Islet precursor cell (in vitro differentiated cells): ENCODE measurements around the gene SSNA1.

Experiments
- DNase-seq: peaks from one replicate; pipeline ENCODE4 v3.0.0-alpha.2; 2018

Gene SSNA1

DNA sequence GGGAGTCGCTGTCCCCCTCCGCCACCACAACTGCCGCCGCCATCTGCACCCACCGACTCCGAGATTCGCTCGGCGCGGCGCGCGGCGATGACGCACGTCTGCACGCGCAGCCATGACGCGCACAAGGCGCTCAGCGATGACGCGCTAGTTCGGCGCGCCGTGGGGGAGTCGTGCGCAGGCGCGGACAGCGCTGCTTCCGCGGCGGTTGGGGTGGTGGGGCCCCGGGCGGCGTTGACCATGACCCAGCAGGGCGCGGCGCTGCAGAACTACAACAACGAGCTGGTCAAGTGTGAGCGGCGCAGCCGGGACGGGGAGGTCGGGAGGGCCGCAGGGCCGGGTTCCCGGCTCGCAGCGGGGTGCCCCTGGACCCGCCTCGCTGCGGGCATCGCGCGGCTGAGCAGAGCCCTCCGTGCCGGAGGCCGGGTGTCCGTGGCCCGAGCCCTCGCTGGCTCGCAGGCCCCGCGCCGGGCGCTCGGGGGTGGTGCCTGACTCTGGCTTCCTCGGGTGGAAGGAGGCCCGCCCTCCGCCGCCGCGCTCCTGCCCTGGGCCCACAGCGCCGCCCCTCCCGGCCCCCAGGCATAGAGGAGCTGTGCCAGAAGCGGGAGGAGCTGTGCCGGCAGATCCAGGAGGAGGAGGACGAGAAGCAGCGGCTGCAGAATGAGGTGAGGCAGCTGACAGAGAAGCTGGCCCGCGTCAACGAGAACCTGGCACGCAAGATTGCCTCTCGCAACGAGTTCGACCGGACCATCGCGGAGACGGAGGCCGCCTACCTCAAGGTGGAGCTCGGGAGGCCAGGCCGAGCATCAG, at the start of gene SSNA1, which contains the start of gene ANAPC2:
TSS of gene SSNA1 (plus strand) at position 187 of the 807 bp plus-strand sequence. CDS start at position 238, 51 bp downstream.
TSS of gene ANAPC2 (minus strand) at position 71 of the 807 bp plus-strand sequence. CDS start at position 43, 28 bp downstream.
- DNase-seq, result peak; percentile 95

- DNase-seq, result no peak
Observed at GRCh38 chr9:137138722-137139467, 49.6 kb upstream of the SSNA1 start, which contains the start of gene GRIN1. GRIN1 (plus strand) TSS chr9:137139154; CDS start chr9:137139487, 333 bp downstream.

GRCh38 chr9:137139468-137140150, 48.9 kb upstream of the SSNA1 start:
- DNase-seq, result no peak

DNA sequence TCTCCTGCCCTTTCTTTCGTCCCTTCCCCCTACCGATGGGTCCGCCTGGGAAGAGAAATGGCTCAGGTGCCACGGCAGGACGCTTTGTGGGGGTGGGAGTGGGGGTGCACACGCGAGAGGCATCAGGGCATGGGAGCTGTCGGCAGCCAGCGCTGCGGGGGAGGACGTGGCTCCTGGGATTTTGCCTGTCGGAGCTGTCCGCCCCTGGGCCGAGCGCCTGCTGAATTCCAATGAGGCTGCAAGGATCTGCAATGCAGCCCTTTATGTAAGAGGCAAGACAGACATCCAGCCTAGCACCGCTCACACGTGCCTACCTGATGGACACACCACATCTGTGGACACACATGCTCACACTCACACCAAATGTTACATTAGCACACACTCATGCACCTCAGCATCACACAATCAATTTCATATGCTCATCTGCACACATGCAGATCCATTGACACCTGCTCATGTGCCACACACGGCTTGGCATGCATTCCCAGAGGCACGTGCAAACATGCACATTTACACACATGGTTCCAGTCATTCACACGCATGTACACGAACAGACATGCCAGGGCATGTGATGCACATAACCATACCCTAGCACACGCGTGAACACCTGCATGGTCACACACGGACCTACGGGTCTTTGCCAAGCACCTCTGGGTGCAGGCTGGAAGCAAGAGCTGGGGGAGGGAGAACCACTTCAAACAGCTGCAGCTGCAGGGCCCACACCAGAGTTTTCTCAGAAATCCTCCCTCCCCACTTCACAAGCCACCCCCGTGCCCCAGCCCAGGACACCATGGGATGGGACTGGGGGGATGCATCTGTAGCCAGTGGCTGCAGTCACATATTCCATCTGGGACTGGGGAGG, 48.1 kb upstream of the SSNA1 start:
- DNase-seq, result no peak

GRCh38 chr9:137141050-137141810, 47.2 kb upstream of the SSNA1 start:
- DNase-seq, result no peak

DNA sequence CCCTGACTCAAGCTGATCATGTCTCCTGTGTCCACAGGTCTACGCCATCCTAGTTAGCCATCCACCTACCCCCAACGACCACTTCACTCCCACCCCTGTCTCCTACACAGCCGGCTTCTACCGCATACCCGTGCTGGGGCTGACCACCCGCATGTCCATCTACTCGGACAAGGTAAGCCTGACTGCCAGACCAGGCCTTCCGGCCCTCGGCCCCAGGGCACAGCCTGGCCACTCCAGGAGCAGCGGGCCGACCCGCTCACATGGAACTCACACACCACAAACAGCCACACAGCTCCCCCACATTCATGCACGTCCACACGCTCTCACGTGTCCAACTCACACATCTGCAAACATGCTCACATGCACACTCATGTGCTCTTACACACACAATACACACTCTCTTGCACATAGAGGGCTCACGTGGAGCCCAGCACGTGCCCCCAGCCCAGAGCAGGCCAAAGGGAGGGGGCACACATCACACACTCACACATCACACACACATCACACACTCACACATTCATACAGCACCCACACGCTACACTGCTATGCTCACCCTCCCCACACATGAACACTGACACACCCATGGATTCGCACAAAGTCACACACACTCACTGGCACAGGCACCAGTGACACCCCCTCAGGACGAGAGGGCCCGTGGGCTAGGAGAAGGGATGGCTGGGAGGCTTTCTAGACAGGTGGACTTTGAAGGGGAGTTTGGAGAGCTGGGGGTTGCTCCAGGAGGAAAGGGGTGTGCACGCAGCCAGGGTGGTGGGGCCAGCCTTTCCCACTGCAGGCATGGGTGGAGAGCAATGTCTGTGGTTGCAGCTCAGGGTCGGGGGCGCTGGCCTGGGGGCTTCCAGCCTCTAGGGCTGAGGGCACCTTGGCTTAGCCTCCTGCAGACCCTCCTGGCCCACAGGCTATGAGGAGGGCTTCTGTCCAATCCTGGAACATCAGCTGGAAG, 46.2 kb upstream of the SSNA1 start:
- no peak for DNase-seq

DNA sequence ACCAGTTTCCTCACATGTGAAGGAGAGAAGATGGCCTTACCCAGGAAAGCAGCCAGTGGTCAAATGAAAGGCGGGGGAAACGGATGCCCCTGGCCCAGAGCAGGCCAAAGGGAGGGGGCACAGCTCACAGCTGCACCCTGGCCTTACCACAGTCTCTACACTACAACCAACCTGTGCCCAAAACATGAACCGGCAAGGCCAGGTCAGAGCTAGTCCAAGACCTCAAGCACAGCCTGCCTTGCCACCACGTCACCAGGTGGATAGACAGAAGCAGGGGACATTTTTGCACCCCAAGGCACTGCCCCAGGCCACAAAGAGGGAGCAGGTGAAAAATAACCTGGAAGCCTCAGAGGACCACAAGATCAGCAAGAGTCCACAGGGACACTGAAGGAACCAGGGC, 45.0 kb upstream of the SSNA1 start:
- DNase-seq, result no peak

DNA sequence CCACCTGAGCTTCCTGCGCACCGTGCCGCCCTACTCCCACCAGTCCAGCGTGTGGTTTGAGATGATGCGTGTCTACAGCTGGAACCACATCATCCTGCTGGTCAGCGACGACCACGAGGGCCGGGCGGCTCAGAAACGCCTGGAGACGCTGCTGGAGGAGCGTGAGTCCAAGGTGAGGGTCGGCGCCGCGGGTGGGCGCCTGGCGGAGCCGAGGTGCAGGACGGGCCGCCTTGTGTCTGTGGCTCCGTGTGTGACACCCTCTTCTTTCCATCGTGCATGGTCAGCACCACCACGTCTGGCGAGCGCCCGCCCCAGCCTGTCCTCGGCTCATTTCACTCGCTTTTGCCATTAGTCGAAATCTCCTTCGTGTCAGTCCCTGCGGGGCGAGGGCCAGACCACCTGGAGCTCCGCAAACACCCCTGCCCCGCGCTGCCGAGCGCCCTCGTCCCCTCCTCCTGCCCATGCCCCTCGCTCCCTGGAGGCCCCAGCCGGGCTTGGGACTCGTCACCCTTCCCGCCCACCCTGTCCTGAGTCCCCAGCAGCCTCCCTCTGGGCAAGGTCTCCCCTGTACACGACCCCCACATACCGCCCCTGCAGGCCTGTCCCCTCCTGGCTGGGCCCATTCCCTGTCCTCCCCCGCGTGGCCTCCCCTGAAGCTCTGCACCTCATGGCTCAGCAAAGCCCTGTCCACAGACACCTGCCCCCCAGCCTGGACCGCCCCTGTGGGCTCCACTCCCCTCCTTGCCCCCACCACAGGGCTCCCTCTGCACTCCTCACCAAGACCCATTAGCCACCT, 42.5 kb upstream of the SSNA1 start:
- no peak for DNase-seq

GRCh38 chr9:137146527-137146918, 42.0 kb upstream of the SSNA1 start:
- no peak for DNase-seq

GRCh38 chr9:137147091-137147792, 41.2 kb upstream of the SSNA1 start:
- no peak for DNase-seq

- no peak for DNase-seq
Observed at GRCh38 chr9:137147793-137148160, 40.7 kb upstream of the SSNA1 start.

DNA sequence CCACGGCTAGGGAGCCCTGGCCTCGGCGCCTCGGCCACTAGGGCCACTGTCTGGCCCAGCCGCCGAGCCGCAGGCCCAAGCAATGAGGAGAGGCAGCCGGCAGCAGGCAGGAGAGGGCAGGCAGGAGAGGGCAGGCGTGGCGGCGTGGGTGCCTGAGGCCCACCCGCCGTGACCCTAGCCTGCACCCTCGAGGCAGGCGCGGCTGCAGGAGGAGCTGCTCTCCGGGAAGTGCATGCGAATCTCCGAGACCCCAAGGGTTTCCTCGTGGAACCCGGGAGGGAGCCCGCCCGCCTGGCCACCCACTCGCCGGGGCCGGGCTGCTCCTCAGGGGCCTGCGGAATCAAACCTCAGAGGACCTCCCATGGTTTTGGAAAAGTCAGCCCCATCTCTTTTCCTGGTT, 40.2 kb upstream of the SSNA1 start:
- DNase-seq, result no peak

- DNase-seq, result no peak
Observed at GRCh38 chr9:137148661-137149060, 39.8 kb upstream of the SSNA1 start.

GRCh38 chr9:137149363-137149762, 39.1 kb upstream of the SSNA1 start:
- no peak for DNase-seq

GRCh38 chr9:137149942-137150616, 38.4 kb upstream of the SSNA1 start:
- DNase-seq, result no peak

DNA sequence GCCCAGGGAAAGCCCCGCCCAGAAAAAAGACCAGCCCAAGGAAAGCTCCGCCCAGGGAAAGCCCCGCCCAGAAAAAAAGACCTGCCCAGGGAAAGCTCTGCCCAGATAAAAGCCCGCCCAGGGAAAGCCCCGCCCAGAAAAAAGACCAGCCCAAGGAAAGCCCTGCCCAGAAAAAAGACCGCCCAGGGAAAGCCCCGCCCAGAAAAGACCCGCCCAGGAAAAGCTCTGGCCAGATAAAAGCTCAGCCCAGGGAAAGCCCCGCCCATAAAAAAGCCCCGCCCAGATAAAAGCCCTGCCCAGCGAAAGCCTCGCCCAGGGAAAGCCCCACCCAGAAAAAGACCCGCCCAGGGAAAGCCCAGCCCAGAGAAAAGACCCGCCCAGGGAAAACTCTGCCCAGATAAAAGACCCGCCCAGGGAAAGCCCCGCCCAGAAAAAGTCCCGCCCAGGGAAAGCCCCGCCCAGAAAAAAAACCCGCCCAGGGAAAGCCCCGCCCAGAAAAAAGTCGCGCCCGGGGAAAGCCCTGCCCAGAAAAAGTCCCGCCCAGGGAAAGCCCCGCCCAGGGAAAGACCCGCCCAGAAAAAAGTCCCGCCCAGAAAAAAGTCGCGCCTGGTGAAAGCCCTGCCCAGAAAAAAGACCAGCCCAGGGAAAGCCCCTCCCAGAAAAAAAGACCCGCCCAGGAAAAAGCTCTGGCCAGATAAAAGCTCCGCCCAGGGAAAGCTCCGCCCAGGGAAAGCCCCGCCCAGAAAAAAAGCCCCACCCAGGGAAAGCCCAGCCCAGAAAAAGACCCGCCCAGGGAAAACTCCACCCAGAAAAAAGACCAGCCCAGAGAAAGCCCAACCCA, 37.6 kb upstream of the SSNA1 start:
- peak; percentile 70 for DNase-seq

GRCh38 chr9:137152844-137153405, 35.6 kb upstream of the SSNA1 start:
- no peak for DNase-seq
